Measurements from ENCODE around the gene DEDD. TPM values are rescaled to one million over a fixed set of nuclear protein-coding genes. Genes with fewer than 3 reads are reported as not detected.

DEDD gene
- total RNA-seq, 1 experiment from 2014 or later, result 39.2 TPM

- TF ChIP-seq TCF7 (CRISPR knock-in tag; IDR thresholded peaks at IDR 0.05; ENCODE audit: low read depth), result no peak
- 0 out of 2 replicates have a peak, but pooled peaks have one; percentile 18 for TF ChIP-seq CREB1 (CRISPR knock-in tag; IDR thresholded peaks at IDR 0.05)
- TF ChIP-seq ZNF138 (CRISPR knock-in tag; conservative IDR thresholded peaks at IDR 0.05), result no peak
- 0 out of 2 replicates have a peak, but pooled peaks have one; percentile 25 for TF ChIP-seq ZNF281 (CRISPR knock-in tag; IDR thresholded peaks at IDR 0.05)
- TF ChIP-seq EMX1 (CRISPR knock-in tag; IDR thresholded peaks at IDR 0.05), result no peak
- no peak for TF ChIP-seq ZNF396 (CRISPR knock-in tag; IDR thresholded peaks at IDR 0.05; ENCODE audit: borderline replicate concordance)
- TF ChIP-seq IRF2 (CRISPR knock-in tag; IDR thresholded peaks at IDR 0.05; ENCODE audit: borderline replicate concordance, low read depth), result no peak; the same call in 1 of the 2 replicates
- TF ChIP-seq FOXP4 (CRISPR knock-in tag; IDR thresholded peaks at IDR 0.05), result no peak; the same call in 1 of the 2 replicates
- peak; percentile 47; the same call in 1 of the 2 replicates for TF ChIP-seq TEAD1 (CRISPR knock-in tag; IDR thresholded peaks at IDR 0.05)
- TF ChIP-seq MYBL2 (CRISPR knock-in tag; IDR thresholded peaks at IDR 0.05), result peak; percentile 77; the same call in 1 of the 2 replicates
- no peak for TF ChIP-seq USF2 (CRISPR knock-in tag; IDR thresholded peaks at IDR 0.05)
- no peak for TF ChIP-seq ZNF423 (CRISPR knock-in tag; IDR thresholded peaks at IDR 0.05)
- 0 out of 2 replicates have a peak, but pooled peaks have one; percentile 68 for TF ChIP-seq FOXK1 (CRISPR knock-in tag; IDR thresholded peaks at IDR 0.05)
- no peak for TF ChIP-seq ZMAT4 (CRISPR knock-in tag; IDR thresholded peaks at IDR 0.05)
These were observed 701 bp downstream of the DEDD start (continued) for GRCh38 chr1:161131523-161132409.

GRCh38 chr1:161130266-161130665 is 2.2 kb downstream of the DEDD start:
- TF ChIP-seq NFATC4 (CRISPR knock-in tag; IDR thresholded peaks at IDR 0.05), result no peak
- TF ChIP-seq MLX (CRISPR knock-in tag; IDR thresholded peaks at IDR 0.05), result no peak
- no peak for TF ChIP-seq RELA (CRISPR knock-in tag; IDR thresholded peaks at IDR 0.05; ENCODE audit: borderline replicate concordance)
- TF ChIP-seq ZNF219 (CRISPR knock-in tag; IDR thresholded peaks at IDR 0.05; ENCODE audit: borderline replicate concordance), result no peak
- TF ChIP-seq PREB (CRISPR knock-in tag; IDR thresholded peaks at IDR 0.05; ENCODE audit: borderline replicate concordance), result no peak
- no peak for TF ChIP-seq HMGA2 (CRISPR knock-in tag; IDR thresholded peaks at IDR 0.05)
- TF ChIP-seq CTCF (IDR thresholded peaks at IDR 0.05), result no peak
- no peak for TF ChIP-seq ELF4 (CRISPR knock-in tag; IDR thresholded peaks at IDR 0.05; ENCODE audit: low read depth)
- no peak for TF ChIP-seq FOXJ3 (CRISPR knock-in tag; IDR thresholded peaks at IDR 0.05; ENCODE audit: borderline replicate concordance)
- TF ChIP-seq SMAD4 (CRISPR knock-in tag; IDR thresholded peaks at IDR 0.05), result no peak
- TF ChIP-seq ZSCAN18 (CRISPR knock-in tag; IDR thresholded peaks at IDR 0.05), result no peak
- Mint-ChIP-seq H3K27ac (peak overlapping the region; percentile 5; the same call in 1 of the 2 replicates), H3K27me3 (ENCODE audit: low read depth) (no peaks in the 10 kb centered on the region), H3K4me1 (peaks cover 20% of the 10 kb centered on the region), H3K9me3 (no peaks in the 10 kb centered on the region), H3K4me3 (no peak overlapping the region), H3K36me3 (peaks cover 39% of the 10 kb centered on the region)
- ChIA-PET CTCF (interaction anchor here (1.7 to 4.8 kb wide), 2 partner anchors 9 to 12 kb away, joined by 4 to 18 read pairs; partner anchors contain the start of genes NIT1 and PFDN2), POLR2A (no interaction called here)
- DNase-seq (ENCODE audit: low spot score), result no peak
- no peak for ATAC-seq

Data from WTC11 (cell line).